GM18867 (cell line): ENCODE results near the gene ZC2HC1B.

ENCODE experiments used
- ATAC-seq: cut with Tn5 transposase; IDR thresholded peaks from one replicate; pipeline ENCODE4 v1.9.1; 2021; ENCODE audit warnings: mild to moderate bottlenecking, moderate library complexity; ENCODE audit not compliant: unreplicated experiment

Gene ZC2HC1B

GRCh38 chr6:143959927-143960326, 95.7 kb downstream of the ZC2HC1B start:
- ATAC-seq: no peak

GRCh38 chr6:143961066-143961465, 96.8 kb downstream of the ZC2HC1B start:
- ATAC-seq: no peak

GRCh38 chr6:143961886-143962878, 97.9 kb downstream of the ZC2HC1B start:
- no peak for ATAC-seq

- no peak for ATAC-seq
These were observed 99.1 kb downstream of the ZC2HC1B start for GRCh38 chr6:143963158-143963919.

GRCh38 chr6:143964674-143965081, 100.4 kb downstream of the ZC2HC1B start:
- no peak for ATAC-seq

GRCh38 chr6:143965503-143966171, 101.4 kb downstream of the ZC2HC1B start:
- no peak for ATAC-seq

- no peak for ATAC-seq
These were observed 102.0 kb downstream of the ZC2HC1B start for GRCh38 chr6:143966312-143966711.

- ATAC-seq: no peak
These were observed 103.6 kb downstream of the ZC2HC1B start for GRCh38 chr6:143967706-143968376.

GRCh38 chr6:143969077-143969476, 104.8 kb downstream of the ZC2HC1B start:
- ATAC-seq: no peak

GRCh38 chr6:143970456-143971218, 106.4 kb downstream of the ZC2HC1B start:
- no peak for ATAC-seq

- no peak for ATAC-seq
These were observed 107.4 kb downstream of the ZC2HC1B start for GRCh38 chr6:143971482-143972205.

GRCh38 chr6:143973097-143973966, 109.1 kb downstream of the ZC2HC1B start:
- no peak for ATAC-seq

- ATAC-seq: no peak
These were observed 109.8 kb downstream of the ZC2HC1B start for GRCh38 chr6:143974089-143974488.

GRCh38 chr6:143976806-143977349, 112.6 kb downstream of the ZC2HC1B start:
- ATAC-seq: no peak

GRCh38 chr6:143980921-143981320, 116.6 kb downstream of the ZC2HC1B start:
- no peak for ATAC-seq

GRCh38 chr6:143982968-143983367, 118.7 kb downstream of the ZC2HC1B start:
- ATAC-seq: no peak

- no peak for ATAC-seq
These were observed 120.4 kb downstream of the ZC2HC1B start for GRCh38 chr6:143984666-143985065.

GRCh38 chr6:143986463-143987065, 122.3 kb downstream of the ZC2HC1B start:
- ATAC-seq: no peak
